ENCODE results near the gene PDP2.

DNA sequence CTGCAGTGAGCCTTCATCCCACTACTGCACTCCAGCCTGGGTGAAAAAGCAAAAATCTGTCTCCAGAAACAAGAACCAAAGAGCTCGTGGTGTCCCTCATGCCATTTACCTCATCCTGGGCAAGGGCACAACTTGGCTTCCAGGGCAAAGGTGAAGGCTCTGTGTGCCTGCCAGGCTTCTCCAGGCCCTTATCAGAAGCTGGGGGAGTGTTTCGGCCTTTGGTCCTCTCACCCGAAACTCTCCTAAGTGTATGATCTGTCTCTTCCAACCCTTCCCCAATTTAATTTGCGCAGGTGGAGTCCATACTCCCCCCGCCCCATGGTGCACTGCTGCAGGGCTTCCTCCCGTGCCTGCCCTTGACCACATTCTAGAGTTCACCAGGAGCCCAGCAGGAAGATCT, 56.1 kb downstream of the PDP2 start:
- no peak for TF ChIP-seq POLR2A (IDR thresholded peaks at IDR 0.05)
- TF ChIP-seq, protein P1, sequence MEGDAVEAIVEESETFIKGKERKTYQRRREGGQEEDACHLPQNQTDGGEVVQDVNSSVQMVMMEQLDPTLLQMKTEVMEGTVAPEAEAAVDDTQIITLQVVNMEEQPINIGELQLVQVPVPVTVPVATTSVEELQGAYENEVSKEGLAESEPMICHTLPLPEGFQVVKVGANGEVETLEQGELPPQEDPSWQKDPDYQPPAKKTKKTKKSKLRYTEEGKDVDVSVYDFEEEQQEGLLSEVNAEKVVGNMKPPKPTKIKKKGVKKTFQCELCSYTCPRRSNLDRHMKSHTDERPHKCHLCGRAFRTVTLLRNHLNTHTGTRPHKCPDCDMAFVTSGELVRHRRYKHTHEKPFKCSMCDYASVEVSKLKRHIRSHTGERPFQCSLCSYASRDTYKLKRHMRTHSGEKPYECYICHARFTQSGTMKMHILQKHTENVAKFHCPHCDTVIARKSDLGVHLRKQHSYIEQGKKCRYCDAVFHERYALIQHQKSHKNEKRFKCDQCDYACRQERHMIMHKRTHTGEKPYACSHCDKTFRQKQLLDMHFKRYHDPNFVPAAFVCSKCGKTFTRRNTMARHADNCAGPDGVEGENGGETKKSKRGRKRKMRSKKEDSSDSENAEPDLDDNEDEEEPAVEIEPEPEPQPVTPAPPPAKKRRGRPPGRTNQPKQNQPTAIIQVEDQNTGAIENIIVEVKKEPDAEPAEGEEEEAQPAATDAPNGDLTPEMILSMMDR (IDR thresholded peaks at IDR 0.05) = no peak

Measured in body of pancreas (tissue), 4 donors.